HepG2 (cell line): ENCODE data around the gene GRK5.

Experiments used
- CHD2 ChIP-seq: IDR thresholded peaks from 2 replicates; pipeline ENCODE4 v1.6.1; 2011; ENCODE audit warnings: low read depth, low read length, improper control_type of control experiment
- PHF20 ChIP-seq: sonication (generic); formaldehyde crosslinking; IDR thresholded peaks from 2 replicates; pipeline ENCODE4 v1.5.0; 2020; ENCODE audit warnings: mild to moderate bottlenecking, missing genetic modification reagents
- POLR2A ChIP-seq, 2 experiments: IDR thresholded peaks; 2 replicates each; pipeline ENCODE4 v1.6.1; 2011; ENCODE audit warnings: low read depth in 2 of 2, low read length in 2 of 2, mild to moderate bottlenecking in 1 of 2, moderate library complexity in 1 of 2; ENCODE audit not compliant: insufficient read depth in 1 of 2
- PRDM10 ChIP-seq: sonication (generic); formaldehyde crosslinking; IDR thresholded peaks from 2 replicates; pipeline ENCODE4 v1.4.0; 2020; ENCODE audit warnings: low read depth, missing genetic modification reagents
- ZFP37 ChIP-seq: sonication (generic); formaldehyde crosslinking; IDR thresholded peaks from 2 replicates; pipeline ENCODE4 v1.4.0; 2020; ENCODE audit warnings: missing genetic modification reagents, borderline replicate concordance
- ZNF44 ChIP-seq: sonication (generic); formaldehyde crosslinking; IDR thresholded peaks from 2 replicates; pipeline ENCODE4 v1.5.1; 2020; ENCODE audit warnings: mild to moderate bottlenecking, missing genetic modification reagents
- ZNF703 ChIP-seq: sonication (generic); formaldehyde crosslinking; IDR thresholded peaks from 2 replicates; pipeline ENCODE4 v1.5.1; 2020; ENCODE audit warnings: missing genetic modification reagents, mild to moderate bottlenecking, moderate library complexity, borderline replicate concordance
- TF ChIP-seq, protein P1 (sequence below), 2 experiments: fragments of 450-650 bp in 1 of 2; sonication (generic) in 1 of 2; formaldehyde crosslinking; IDR thresholded peaks; 2 replicates each; pipeline versions ENCODE4 v1.5.0 to v1.8.0; 2020 to 2022; ENCODE audit warnings: mild to moderate bottlenecking in 1 of 2, missing genetic modification reagents in 1 of 2
- TF ChIP-seq, protein P2 (sequence below): sonication (generic); formaldehyde crosslinking; IDR thresholded peaks from 2 replicates; pipeline ENCODE4 v1.4.0; 2020; ENCODE audit warnings: missing genetic modification reagents
- TF ChIP-seq, protein P3 (sequence below): IDR thresholded peaks from 2 replicates; pipeline ENCODE4 v1.6.1; 2016; ENCODE audit warnings: low read depth
- TF ChIP-seq, protein P4 (sequence below): sonication (generic); formaldehyde crosslinking; conservative IDR thresholded peaks from 2 replicates; pipeline ENCODE4 v1.4.0; 2020; ENCODE audit warnings: missing genetic modification reagents

DNA sequence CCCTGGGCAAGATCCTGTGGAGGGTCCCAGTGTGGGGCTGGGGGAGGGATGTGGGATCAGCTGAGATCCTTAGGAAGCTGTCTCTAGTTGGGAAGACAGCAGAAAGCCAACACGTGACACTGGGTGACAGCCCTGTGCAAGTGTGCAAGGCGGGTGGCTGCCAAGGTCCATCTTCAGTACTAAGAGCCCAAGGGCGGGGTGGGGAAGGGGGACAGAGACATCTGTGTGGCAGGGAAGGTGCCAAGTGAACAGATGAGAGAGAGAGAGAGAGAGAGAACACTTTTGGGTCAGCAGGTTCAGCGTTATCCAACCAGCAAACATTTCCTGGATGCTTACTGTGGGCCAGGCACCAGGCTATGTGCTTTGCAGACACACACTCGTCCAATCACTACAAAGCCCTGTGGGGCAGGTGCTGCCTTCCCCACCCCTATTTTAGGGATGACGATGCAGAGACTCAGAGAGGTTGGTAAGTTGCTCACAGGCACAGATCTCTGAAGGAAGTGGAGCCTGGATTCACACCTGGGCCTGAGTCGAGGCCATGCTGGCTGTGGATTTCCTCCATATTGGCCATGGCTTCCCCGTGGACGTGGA lies 135.7 kb downstream of the GRK5 start:
- TF ChIP-seq POLR2A (IDR thresholded peaks at IDR 0.05; ENCODE audit: insufficient read depth in 1 of 2, low read depth in 2 of 2, low read length in 2 of 2): no peak
- no peak for TF ChIP-seq ZNF44 (CRISPR knock-in tag)
- TF ChIP-seq, protein P1, sequence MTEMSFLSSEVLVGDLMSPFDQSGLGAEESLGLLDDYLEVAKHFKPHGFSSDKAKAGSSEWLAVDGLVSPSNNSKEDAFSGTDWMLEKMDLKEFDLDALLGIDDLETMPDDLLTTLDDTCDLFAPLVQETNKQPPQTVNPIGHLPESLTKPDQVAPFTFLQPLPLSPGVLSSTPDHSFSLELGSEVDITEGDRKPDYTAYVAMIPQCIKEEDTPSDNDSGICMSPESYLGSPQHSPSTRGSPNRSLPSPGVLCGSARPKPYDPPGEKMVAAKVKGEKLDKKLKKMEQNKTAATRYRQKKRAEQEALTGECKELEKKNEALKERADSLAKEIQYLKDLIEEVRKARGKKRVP (CRISPR knock-in tag; IDR thresholded peaks at IDR 0.05): no peak
- no peak for TF ChIP-seq ZNF703
- no peak for TF ChIP-seq PHF20 (CRISPR knock-in tag)
- TF ChIP-seq PRDM10 (CRISPR knock-in tag): no peak
- TF ChIP-seq, protein P2, sequence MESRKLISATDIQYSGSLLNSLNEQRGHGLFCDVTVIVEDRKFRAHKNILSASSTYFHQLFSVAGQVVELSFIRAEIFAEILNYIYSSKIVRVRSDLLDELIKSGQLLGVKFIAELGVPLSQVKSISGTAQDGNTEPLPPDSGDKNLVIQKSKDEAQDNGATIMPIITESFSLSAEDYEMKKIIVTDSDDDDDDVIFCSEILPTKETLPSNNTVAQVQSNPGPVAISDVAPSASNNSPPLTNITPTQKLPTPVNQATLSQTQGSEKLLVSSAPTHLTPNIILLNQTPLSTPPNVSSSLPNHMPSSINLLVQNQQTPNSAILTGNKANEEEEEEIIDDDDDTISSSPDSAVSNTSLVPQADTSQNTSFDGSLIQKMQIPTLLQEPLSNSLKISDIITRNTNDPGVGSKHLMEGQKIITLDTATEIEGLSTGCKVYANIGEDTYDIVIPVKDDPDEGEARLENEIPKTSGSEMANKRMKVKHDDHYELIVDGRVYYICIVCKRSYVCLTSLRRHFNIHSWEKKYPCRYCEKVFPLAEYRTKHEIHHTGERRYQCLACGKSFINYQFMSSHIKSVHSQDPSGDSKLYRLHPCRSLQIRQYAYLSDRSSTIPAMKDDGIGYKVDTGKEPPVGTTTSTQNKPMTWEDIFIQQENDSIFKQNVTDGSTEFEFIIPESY (CRISPR knock-in tag): no peak
- no peak for TF ChIP-seq ZFP37
- TF ChIP-seq CHD2: no peak
- TF ChIP-seq, protein P3, sequence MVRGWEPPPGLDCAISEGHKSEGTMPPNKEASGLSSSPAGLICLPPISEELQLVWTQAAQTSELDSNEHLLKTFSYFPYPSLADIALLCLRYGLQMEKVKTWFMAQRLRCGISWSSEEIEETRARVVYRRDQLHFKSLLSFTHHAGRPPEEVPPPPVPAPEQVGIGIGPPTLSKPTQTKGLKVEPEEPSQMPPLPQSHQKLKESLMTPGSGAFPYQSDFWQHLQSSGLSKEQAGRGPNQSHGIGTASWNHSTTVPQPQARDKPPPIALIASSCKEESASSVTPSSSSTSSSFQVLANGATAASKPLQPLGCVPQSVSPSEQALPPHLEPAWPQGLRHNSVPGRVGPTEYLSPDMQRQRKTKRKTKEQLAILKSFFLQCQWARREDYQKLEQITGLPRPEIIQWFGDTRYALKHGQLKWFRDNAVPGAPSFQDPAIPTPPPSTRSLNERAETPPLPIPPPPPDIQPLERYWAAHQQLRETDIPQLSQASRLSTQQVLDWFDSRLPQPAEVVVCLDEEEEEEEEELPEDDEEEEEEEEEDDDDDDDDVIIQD: no peak
- TF ChIP-seq, protein P4, sequence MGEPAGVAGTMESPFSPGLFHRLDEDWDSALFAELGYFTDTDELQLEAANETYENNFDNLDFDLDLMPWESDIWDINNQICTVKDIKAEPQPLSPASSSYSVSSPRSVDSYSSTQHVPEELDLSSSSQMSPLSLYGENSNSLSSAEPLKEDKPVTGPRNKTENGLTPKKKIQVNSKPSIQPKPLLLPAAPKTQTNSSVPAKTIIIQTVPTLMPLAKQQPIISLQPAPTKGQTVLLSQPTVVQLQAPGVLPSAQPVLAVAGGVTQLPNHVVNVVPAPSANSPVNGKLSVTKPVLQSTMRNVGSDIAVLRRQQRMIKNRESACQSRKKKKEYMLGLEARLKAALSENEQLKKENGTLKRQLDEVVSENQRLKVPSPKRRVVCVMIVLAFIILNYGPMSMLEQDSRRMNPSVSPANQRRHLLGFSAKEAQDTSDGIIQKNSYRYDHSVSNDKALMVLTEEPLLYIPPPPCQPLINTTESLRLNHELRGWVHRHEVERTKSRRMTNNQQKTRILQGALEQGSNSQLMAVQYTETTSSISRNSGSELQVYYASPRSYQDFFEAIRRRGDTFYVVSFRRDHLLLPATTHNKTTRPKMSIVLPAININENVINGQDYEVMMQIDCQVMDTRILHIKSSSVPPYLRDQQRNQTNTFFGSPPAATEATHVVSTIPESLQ: no peak
